ENCODE data around the gene ZNF770.
"Not testable (repeated sequence)": the region's sequence is repeated elsewhere in the genome, so short reads cannot be mapped to it uniquely, and the experiment has no call there.

Gene ZNF770

GRCh38 chr15:34973512-34973911, 14.6 kb downstream of the ZNF770 start:
- Histone ChIP-seq H3K36me3 (ENCODE audit: control insufficient read depth, insufficient read depth, low read length) (peaks cover 7% of the 10 kb centered on the region), H3K4me1 (ENCODE audit: control insufficient read depth, insufficient read depth, low read length, poor library complexity, severe bottlenecking) (no peaks in the 10 kb centered on the region), H3K9me3 (ENCODE audit: control insufficient read depth, low read length) (no peaks in the 10 kb centered on the region), H3K27ac (ENCODE audit: low read depth, low read length, severe bottlenecking) (no peak overlapping the region), H3K4me3 (ENCODE audit: extremely low read depth, insufficient read depth, low read length, poor library complexity, severe bottlenecking) (no peak overlapping the region)
- WGBS, 2 experiments (ENCODE audit: insufficient coverage in 2 of 2): 80 to 93% methylated on average over 1 to 2 of the region's 2 CpGs

- Histone ChIP-seq H3K36me3 (ENCODE audit: control insufficient read depth, insufficient read depth, low read length) (peaks cover 12% of the 10 kb centered on the region), H3K4me3 (ENCODE audit: extremely low read depth, insufficient read depth, low read length, poor library complexity, severe bottlenecking) (peak overlapping the region; percentile 91)
- H3K27ac ChIP-seq (ENCODE audit: low read depth, low read length, severe bottlenecking); H3K4me1 ChIP-seq (ENCODE audit: control insufficient read depth, insufficient read depth, low read length, poor library complexity, severe bottlenecking); H3K9me3 ChIP-seq (ENCODE audit: control insufficient read depth, low read length): not testable (repeated sequence)
- WGBS, 2 experiments (ENCODE audit: insufficient coverage in 2 of 2): 70 to 81% methylated on average over 18 to 20 of the region's 21 CpGs
Observed at GRCh38 chr15:34970098-34970643, 17.9 kb downstream of the ZNF770 start.

DNA sequence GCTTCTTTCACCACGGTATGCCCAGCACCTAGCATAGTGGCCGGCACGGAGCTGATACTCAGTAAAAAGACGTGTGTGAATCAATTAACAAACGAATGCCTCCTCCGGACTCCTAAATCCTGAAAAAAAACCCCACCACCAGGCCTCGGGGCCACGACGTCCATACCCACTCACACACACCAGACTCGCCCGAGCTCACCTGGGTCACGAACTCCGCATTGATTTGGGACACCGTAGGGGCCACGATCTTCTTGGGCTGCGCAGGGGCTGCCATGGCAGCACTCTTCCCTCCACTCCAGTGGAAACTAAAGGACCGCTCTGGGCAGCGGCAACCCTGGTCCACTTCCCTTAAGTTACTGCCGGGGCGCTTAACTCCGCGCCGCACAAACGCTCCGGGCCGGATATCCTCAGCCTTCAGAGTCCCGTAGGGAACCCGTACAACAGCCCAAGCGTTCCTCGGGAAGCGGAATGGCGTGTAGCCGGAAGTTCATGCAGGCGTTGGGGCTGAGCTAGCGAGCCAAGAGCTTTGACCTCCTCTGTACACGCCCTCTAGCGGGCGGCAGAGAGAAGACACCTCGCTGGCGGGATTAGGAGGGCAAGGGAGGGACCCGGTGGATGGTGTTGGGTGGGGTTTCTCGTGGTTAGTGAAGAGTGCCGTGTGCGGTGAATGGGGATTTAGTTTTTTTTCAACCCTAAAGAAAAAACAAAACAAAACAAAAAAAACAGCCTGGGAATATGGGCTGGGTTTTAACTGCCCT, 18.6 kb downstream of the ZNF770 start, which contains the start of gene AQR:
Gene AQR (minus strand): TSS at position 403 of the 758 bp plus-strand sequence. CDS start 129 bp downstream, at position 274.
- WGBS, 2 experiments (ENCODE audit: insufficient coverage in 2 of 2): 0 to 1% methylated on average over 32 to 39 of the region's 44 CpGs
- no peaks in the 10 kb centered on the region for H3K9me3 ChIP-seq (ENCODE audit: control insufficient read depth, low read length)
- peak within 1 kb of the TSS; percentile 68 for H3K27ac ChIP-seq (ENCODE audit: low read depth, low read length, severe bottlenecking)
- peak within 1 kb of the TSS; percentile 91 for H3K4me3 ChIP-seq (ENCODE audit: extremely low read depth, insufficient read depth, low read length, poor library complexity, severe bottlenecking)
- H3K36me3 ChIP-seq (ENCODE audit: control insufficient read depth, insufficient read depth, low read length): peaks cover 17% of the 10 kb centered on the region
- H3K4me1 ChIP-seq (ENCODE audit: control insufficient read depth, insufficient read depth, low read length, poor library complexity, severe bottlenecking): no peaks in the 10 kb centered on the region

DNA sequence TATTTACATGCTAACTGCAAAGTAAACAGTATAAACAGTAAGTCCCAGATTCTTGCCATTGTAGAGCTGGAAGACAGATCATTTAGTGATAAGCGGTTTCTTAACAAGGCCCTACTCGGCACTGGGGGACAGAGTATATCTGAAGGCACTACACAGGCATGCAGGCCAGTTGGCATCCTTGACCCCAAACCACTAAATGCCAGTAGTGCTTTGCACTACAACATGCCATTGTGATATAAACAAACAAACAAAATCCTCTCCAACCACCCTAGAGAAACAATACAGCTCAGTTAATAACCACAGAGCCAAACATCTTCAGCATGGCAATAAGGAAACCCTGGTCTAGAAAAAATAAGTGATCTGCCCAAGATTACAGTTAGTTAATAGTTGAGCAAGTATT, 23.8 kb downstream of the ZNF770 start:
- WGBS, 2 experiments (ENCODE audit: insufficient coverage in 2 of 2): 100% methylated on average over 1 of the region's 2 CpGs; no CpG with 5 or more reads in 1 of the 2 experiments
- no peaks in the 10 kb centered on the region for H3K4me1 ChIP-seq (ENCODE audit: control insufficient read depth, insufficient read depth, low read length, poor library complexity, severe bottlenecking)
- H3K4me3 ChIP-seq (ENCODE audit: extremely low read depth, insufficient read depth, low read length, poor library complexity, severe bottlenecking): no peak overlapping the region
- H3K27ac ChIP-seq (ENCODE audit: low read depth, low read length, severe bottlenecking): no peak overlapping the region
- no peaks in the 10 kb centered on the region for H3K9me3 ChIP-seq (ENCODE audit: control insufficient read depth, low read length)
- peaks cover 53% of the 10 kb centered on the region for H3K36me3 ChIP-seq (ENCODE audit: control insufficient read depth, insufficient read depth, low read length)

- WGBS, 2 experiments (ENCODE audit: insufficient coverage in 2 of 2): 92 to 98% methylated on average over 5 to 8 of the region's 8 CpGs
- H3K27ac ChIP-seq (ENCODE audit: low read depth, low read length, severe bottlenecking): no peak overlapping the region
Observed at GRCh38 chr15:34953851-34954250, 34.2 kb downstream of the ZNF770 start.

GRCh38 chr15:34952481-34952880, 35.6 kb downstream of the ZNF770 start:
- Histone ChIP-seq H3K9me3 (ENCODE audit: control insufficient read depth, low read length) (no peaks in the 10 kb centered on the region), H3K27ac (ENCODE audit: low read depth, low read length, severe bottlenecking) (no peak overlapping the region), H3K4me3 (ENCODE audit: extremely low read depth, insufficient read depth, low read length, poor library complexity, severe bottlenecking) (no peak overlapping the region), H3K36me3 (ENCODE audit: control insufficient read depth, insufficient read depth, low read length) (peaks cover 65% of the 10 kb centered on the region), H3K4me1 (ENCODE audit: control insufficient read depth, insufficient read depth, low read length, poor library complexity, severe bottlenecking) (no peaks in the 10 kb centered on the region)

More at GRCh38 chr15:34953851-34954250, 34.2 kb downstream of the ZNF770 start:
- Histone ChIP-seq H3K9me3 (ENCODE audit: control insufficient read depth, low read length) (no peaks in the 10 kb centered on the region), H3K4me1 (ENCODE audit: control insufficient read depth, insufficient read depth, low read length, poor library complexity, severe bottlenecking) (no peaks in the 10 kb centered on the region), H3K4me3 (ENCODE audit: extremely low read depth, insufficient read depth, low read length, poor library complexity, severe bottlenecking) (no peak overlapping the region), H3K36me3 (ENCODE audit: control insufficient read depth, insufficient read depth, low read length) (peaks cover 59% of the 10 kb centered on the region)

DNA sequence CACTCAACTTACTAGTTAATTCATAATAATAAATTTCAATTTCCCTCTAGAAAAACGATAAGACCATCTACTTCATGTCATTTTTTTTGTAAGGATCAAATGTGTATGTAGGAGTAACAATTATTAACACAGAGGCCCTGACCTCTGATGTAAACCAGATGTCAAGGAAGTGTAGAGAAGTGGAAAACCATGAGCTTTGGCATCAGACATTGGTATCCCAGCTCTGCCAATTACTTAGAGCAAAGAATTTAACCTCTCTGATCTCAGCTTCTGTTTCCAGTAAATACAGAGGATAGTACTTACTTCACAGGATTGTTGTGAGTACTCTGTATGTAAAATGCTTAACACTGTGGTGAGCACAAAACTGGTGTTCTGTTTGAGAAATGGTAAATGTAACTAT, 36.1 kb downstream of the ZNF770 start:
- no peaks in the 10 kb centered on the region for H3K4me1 ChIP-seq (ENCODE audit: control insufficient read depth, insufficient read depth, low read length, poor library complexity, severe bottlenecking)
- no peaks in the 10 kb centered on the region for H3K9me3 ChIP-seq (ENCODE audit: control insufficient read depth, low read length)
- H3K27ac ChIP-seq (ENCODE audit: low read depth, low read length, severe bottlenecking): no peak overlapping the region
- no CpG with 5 or more reads among the region's 1 CpG for WGBS, 2 experiments (ENCODE audit: insufficient coverage in 2 of 2)
- H3K4me3 ChIP-seq (ENCODE audit: extremely low read depth, insufficient read depth, low read length, poor library complexity, severe bottlenecking): no peak overlapping the region
- H3K36me3 ChIP-seq (ENCODE audit: control insufficient read depth, insufficient read depth, low read length): peaks cover 63% of the 10 kb centered on the region

DNA sequence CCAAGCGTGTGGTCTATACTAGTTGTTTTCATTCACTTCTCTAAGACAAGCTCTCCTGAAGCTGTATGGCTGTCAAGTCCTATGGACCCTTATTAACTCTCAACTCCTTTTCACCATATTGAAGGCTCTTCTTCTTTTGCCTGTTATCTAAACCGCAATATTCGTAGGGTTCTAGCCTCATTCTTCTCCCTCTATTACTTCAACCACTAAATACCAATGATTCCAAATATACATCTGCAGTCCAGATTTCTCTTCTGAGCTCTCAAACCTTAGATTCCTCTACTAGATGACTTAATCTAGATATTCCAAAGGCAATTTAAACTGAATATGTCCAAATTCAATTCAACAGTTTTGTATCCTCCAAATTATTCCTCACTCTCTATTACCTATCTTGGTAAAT, 43.2 kb downstream of the ZNF770 start:
- no peak overlapping the region for H3K4me3 ChIP-seq (ENCODE audit: extremely low read depth, insufficient read depth, low read length, poor library complexity, severe bottlenecking)
- WGBS, 2 experiments (ENCODE audit: insufficient coverage in 2 of 2): 93 to 100% methylated on average over 3 of the region's 3 CpGs
- no peaks in the 10 kb centered on the region for H3K9me3 ChIP-seq (ENCODE audit: control insufficient read depth, low read length)
- H3K27ac ChIP-seq (ENCODE audit: low read depth, low read length, severe bottlenecking): no peak overlapping the region
- no peaks in the 10 kb centered on the region for H3K4me1 ChIP-seq (ENCODE audit: control insufficient read depth, insufficient read depth, low read length, poor library complexity, severe bottlenecking)
- peaks cover 57% of the 10 kb centered on the region for H3K36me3 ChIP-seq (ENCODE audit: control insufficient read depth, insufficient read depth, low read length)

- no peaks in the 10 kb centered on the region for H3K9me3 ChIP-seq (ENCODE audit: control insufficient read depth, low read length)
Observed at GRCh38 chr15:34943711-34944110, 44.4 kb downstream of the ZNF770 start.

DNA sequence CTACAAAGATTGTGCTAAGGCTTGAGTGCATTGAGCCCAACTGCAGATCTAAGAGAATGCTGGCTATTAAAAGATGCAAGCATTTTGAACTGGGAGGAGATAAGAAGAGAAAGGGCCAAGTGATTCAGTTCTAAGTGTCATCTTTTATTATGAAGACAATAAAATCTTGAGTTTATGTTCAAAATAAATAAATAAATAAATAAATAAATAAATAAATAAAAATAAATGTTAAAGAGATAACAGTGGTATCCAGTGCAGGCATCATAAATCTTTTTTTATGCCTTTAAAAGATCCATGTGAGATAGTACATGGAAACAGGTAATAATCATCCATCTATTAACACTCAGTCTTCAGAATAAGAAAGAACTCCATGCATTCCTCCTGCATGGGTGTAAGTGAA, 44.8 kb downstream of the ZNF770 start:
- not testable (repeated sequence) for H3K4me1 ChIP-seq (ENCODE audit: control insufficient read depth, insufficient read depth, low read length, poor library complexity, severe bottlenecking); H3K27ac ChIP-seq (ENCODE audit: low read depth, low read length, severe bottlenecking); H3K9me3 ChIP-seq (ENCODE audit: control insufficient read depth, low read length); H3K4me3 ChIP-seq (ENCODE audit: extremely low read depth, insufficient read depth, low read length, poor library complexity, severe bottlenecking)
- H3K36me3 ChIP-seq (ENCODE audit: control insufficient read depth, insufficient read depth, low read length): peaks cover 58% of the 10 kb centered on the region

More at GRCh38 chr15:34943711-34944110, 44.4 kb downstream of the ZNF770 start:
- H3K4me1 ChIP-seq (ENCODE audit: control insufficient read depth, insufficient read depth, low read length, poor library complexity, severe bottlenecking): no peaks in the 10 kb centered on the region
- H3K36me3 ChIP-seq (ENCODE audit: control insufficient read depth, insufficient read depth, low read length): peaks cover 58% of the 10 kb centered on the region
- no peak overlapping the region for H3K4me3 ChIP-seq (ENCODE audit: extremely low read depth, insufficient read depth, low read length, poor library complexity, severe bottlenecking)
- H3K27ac ChIP-seq (ENCODE audit: low read depth, low read length, severe bottlenecking): no peak overlapping the region

DNA sequence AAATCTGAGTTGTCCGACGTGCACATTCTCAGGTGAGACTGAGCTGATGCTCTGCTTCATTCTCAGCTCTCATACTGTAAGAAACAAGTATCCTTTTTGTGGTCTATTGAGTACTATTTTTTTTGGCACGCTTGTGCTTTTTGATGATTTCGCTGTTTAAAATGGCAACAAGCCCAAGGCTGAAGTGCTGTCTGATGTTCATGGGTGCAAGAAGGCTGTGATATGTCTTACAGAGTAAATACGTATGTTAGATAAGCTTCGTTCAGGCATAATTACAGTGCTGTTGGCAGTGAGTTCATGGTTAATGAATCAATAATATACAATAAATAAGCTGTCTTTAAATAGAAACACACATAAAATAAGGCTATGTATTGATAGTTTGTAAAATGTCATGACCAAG, 45.7 kb downstream of the ZNF770 start:
- H3K4me3 ChIP-seq (ENCODE audit: extremely low read depth, insufficient read depth, low read length, poor library complexity, severe bottlenecking): no peak overlapping the region
- H3K36me3 ChIP-seq (ENCODE audit: control insufficient read depth, insufficient read depth, low read length): peaks cover 56% of the 10 kb centered on the region
- H3K9me3 ChIP-seq (ENCODE audit: control insufficient read depth, low read length): no peaks in the 10 kb centered on the region
- no peaks in the 10 kb centered on the region for H3K4me1 ChIP-seq (ENCODE audit: control insufficient read depth, insufficient read depth, low read length, poor library complexity, severe bottlenecking)
- H3K27ac ChIP-seq (ENCODE audit: low read depth, low read length, severe bottlenecking): no peak overlapping the region
- 94 to 100% methylated on average over 2 to 4 of the region's 6 CpGs for WGBS, 2 experiments (ENCODE audit: insufficient coverage in 2 of 2)
